Brain microvascular endothelial cell (primary cell): ENCODE data around the gene EMP2.

Source experiments
- DNase-seq: peaks from one replicate; pipeline ENCODE4 v3.0.0-alpha.2; 2020
- H3K27ac ChIP-seq: fragments of 250-450 bp; sonication (Bioruptor Pico); 2 replicates; pipeline ENCODE4 v1.5.1; 2020; ENCODE audit warnings: mild to moderate bottlenecking, moderate library complexity
- H3K27me3 ChIP-seq: fragments of 250-450 bp; sonication (Bioruptor Pico); replicated peaks from 2 replicates; pipeline ENCODE4 v1.5.1; 2020; ENCODE audit warnings: mild to moderate bottlenecking
- H3K36me3 ChIP-seq: fragments of 250-450 bp; sonication (Bioruptor Pico); replicated peaks from 2 replicates; pipeline ENCODE4 v1.5.1; 2020; ENCODE audit warnings: mild to moderate bottlenecking
- H3K4me3 ChIP-seq: 2 replicates; pipeline ENCODE4 v1.5.1; 2011; ENCODE audit warnings: low read depth, mild to moderate bottlenecking, control low read depth, low read length, moderate library complexity
- CTCF ChIP-seq: IDR thresholded peaks from 2 replicates; pipeline ENCODE4 v1.5.1; 2011; ENCODE audit warnings: low read depth, mild to moderate bottlenecking, moderate library complexity, low read length, control low read depth, inconsistent platforms; ENCODE audit errors: missing control alignments
- in situ Hi-C: cut with HindIII; loops from 2 replicates; pipeline ENCODE4 v1.10.0; 2017; ENCODE audit warnings: low sequenced_read_pairs, low pct_ligation_motif_present

Gene EMP2

GRCh38 chr16:10572611-10573010, 7.8 kb downstream of the EMP2 start:
- Histone ChIP-seq H3K4me3 (no peak overlapping the region), H3K27me3 (no peaks in the 10 kb centered on the region), H3K36me3 (no peaks in the 10 kb centered on the region), H3K27ac (no peak overlapping the region)
- in situ Hi-C loops = no loop called here
- TF ChIP-seq CTCF = no peak
- no peak for DNase-seq

GRCh38 chr16:10571354-10571753, 9.0 kb downstream of the EMP2 start:
- no peak for TF ChIP-seq CTCF
- Histone ChIP-seq H3K27me3 (no peaks in the 10 kb centered on the region), H3K27ac (no peak overlapping the region), H3K4me3 (no peak overlapping the region), H3K36me3 (no peaks in the 10 kb centered on the region)
- in situ Hi-C loops = no loop called here
- DNase-seq = no peak

- no peak overlapping the region for H3K4me3 ChIP-seq
- no peaks in the 10 kb centered on the region for H3K36me3 ChIP-seq
- TF ChIP-seq CTCF = no peak
- no peaks in the 10 kb centered on the region for H3K27me3 ChIP-seq
- DNase-seq = no peak
- H3K27ac ChIP-seq = no peak overlapping the region
- in situ Hi-C loops = no loop called here
Measured at GRCh38 chr16:10569621-10570020, 10.8 kb downstream of the EMP2 start.

GRCh38 chr16:10566613-10567012, 13.8 kb downstream of the EMP2 start:
- in situ Hi-C loops = no loop called here
- H3K36me3 ChIP-seq = no peaks in the 10 kb centered on the region
- no peak for DNase-seq

GRCh38 chr16:10565167-10565566, 15.2 kb downstream of the EMP2 start:
- DNase-seq = no peak

More at GRCh38 chr16:10566613-10567012, 13.8 kb downstream of the EMP2 start:
- Histone ChIP-seq H3K27me3 (no peaks in the 10 kb centered on the region), H3K27ac (no peak overlapping the region), H3K4me3 (no peak overlapping the region)
- TF ChIP-seq CTCF = peak; percentile 25

More at GRCh38 chr16:10565167-10565566, 15.2 kb downstream of the EMP2 start:
- Histone ChIP-seq H3K36me3 (no peaks in the 10 kb centered on the region), H3K27me3 (no peaks in the 10 kb centered on the region), H3K27ac (no peak overlapping the region), H3K4me3 (no peak overlapping the region)
- no peak for TF ChIP-seq CTCF
- in situ Hi-C loops = no loop called here
